ENCODE measurements around the gene DDX51.
"Not testable (repeated sequence)": the region's sequence is repeated elsewhere in the genome, so short reads cannot be mapped to it uniquely, and the experiment has no call there.

DDX51 gene

GRCh38 chr12:132140501-132140900 is 3.6 kb downstream of the DDX51 start:
- no peaks in the 10 kb centered on the region for H3K9me3 ChIP-seq (ENCODE audit: low read length)
- H3K4me3 ChIP-seq (ENCODE audit: low read length), result no peak overlapping the region
- H3K4me1 ChIP-seq (ENCODE audit: insufficient read depth, low read length), result peaks cover 16% of the 10 kb centered on the region
- no peak overlapping the region for H2AFZ ChIP-seq (ENCODE audit: low read depth, low read length)
- H3K27me3 ChIP-seq (ENCODE audit: insufficient read depth, low read length), result no peaks in the 10 kb centered on the region
- peaks cover 36% of the 10 kb centered on the region for H3K36me3 ChIP-seq (ENCODE audit: insufficient read depth, low read length)

- no peak overlapping the region for H2AFZ ChIP-seq (ENCODE audit: low read depth, low read length)
- no peaks in the 10 kb centered on the region for H3K27me3 ChIP-seq (ENCODE audit: insufficient read depth, low read length)
- H3K4me1 ChIP-seq (ENCODE audit: insufficient read depth, low read length), result peaks cover 10% of the 10 kb centered on the region
- no peaks in the 10 kb centered on the region for H3K9me3 ChIP-seq (ENCODE audit: low read length)
- no peak overlapping the region for H3K4me3 ChIP-seq (ENCODE audit: low read length)
- H3K36me3 ChIP-seq (ENCODE audit: insufficient read depth, low read length), result peaks cover 36% of the 10 kb centered on the region
These were observed 4.2 kb downstream of the DDX51 start for GRCh38 chr12:132139912-132140311.

GRCh38 chr12:132138941-132139871 is 4.9 kb downstream of the DDX51 start:
- H3K27me3 ChIP-seq (ENCODE audit: insufficient read depth, low read length), result no peaks in the 10 kb centered on the region
- no peak overlapping the region for H3K4me3 ChIP-seq (ENCODE audit: low read length)
- H3K4me1 ChIP-seq (ENCODE audit: insufficient read depth, low read length), result peaks cover 9% of the 10 kb centered on the region
- no peak overlapping the region for H2AFZ ChIP-seq (ENCODE audit: low read depth, low read length)
- H3K9me3 ChIP-seq (ENCODE audit: low read length), result no peaks in the 10 kb centered on the region
- peaks cover 36% of the 10 kb centered on the region for H3K36me3 ChIP-seq (ENCODE audit: insufficient read depth, low read length)

- Histone ChIP-seq H3K9me3 (ENCODE audit: low read length) (no peaks in the 10 kb centered on the region), H3K4me3 (ENCODE audit: low read length) (no peak overlapping the region), H3K27me3 (ENCODE audit: insufficient read depth, low read length) (no peaks in the 10 kb centered on the region), H3K4me1 (ENCODE audit: insufficient read depth, low read length) (no peaks in the 10 kb centered on the region), H2AFZ (ENCODE audit: low read depth, low read length) (no peak overlapping the region), H3K36me3 (ENCODE audit: insufficient read depth, low read length) (peaks cover 35% of the 10 kb centered on the region)
These were observed 6.5 kb downstream of the DDX51 start for GRCh38 chr12:132137483-132138125.

GRCh38 chr12:132136226-132136625 is 7.9 kb downstream of the DDX51 start:
- not testable (repeated sequence) for H3K4me1 ChIP-seq (ENCODE audit: insufficient read depth, low read length); H2AFZ ChIP-seq (ENCODE audit: low read depth, low read length); H3K27me3 ChIP-seq (ENCODE audit: insufficient read depth, low read length); H3K4me3 ChIP-seq (ENCODE audit: low read length); H3K9me3 ChIP-seq (ENCODE audit: low read length)
- H3K36me3 ChIP-seq (ENCODE audit: insufficient read depth, low read length), result peaks cover 25% of the 10 kb centered on the region

GRCh38 chr12:132134653-132135183 is 9.4 kb downstream of the DDX51 start:
- H3K27me3 ChIP-seq (ENCODE audit: insufficient read depth, low read length); H3K4me1 ChIP-seq (ENCODE audit: insufficient read depth, low read length); H3K9me3 ChIP-seq (ENCODE audit: low read length); H3K4me3 ChIP-seq (ENCODE audit: low read length); H2AFZ ChIP-seq (ENCODE audit: low read depth, low read length); H3K36me3 ChIP-seq (ENCODE audit: insufficient read depth, low read length): not testable (repeated sequence)

- peaks cover 4% of the 10 kb centered on the region for H3K36me3 ChIP-seq (ENCODE audit: insufficient read depth, low read length)
- H3K9me3 ChIP-seq (ENCODE audit: low read length), result peaks cover 4% of the 10 kb centered on the region
- H3K27me3 ChIP-seq (ENCODE audit: insufficient read depth, low read length), result no peaks in the 10 kb centered on the region
- H3K4me1 ChIP-seq (ENCODE audit: insufficient read depth, low read length), result no peaks in the 10 kb centered on the region
- H3K4me3 ChIP-seq (ENCODE audit: low read length), result no peak overlapping the region
- H2AFZ ChIP-seq (ENCODE audit: low read depth, low read length), result no peak overlapping the region
These were observed 10.0 kb downstream of the DDX51 start for GRCh38 chr12:132133952-132134652.

- no peak overlapping the region for H3K4me3 ChIP-seq (ENCODE audit: low read length)
- peaks cover 13% of the 10 kb centered on the region for H3K9me3 ChIP-seq (ENCODE audit: low read length)
- H3K36me3 ChIP-seq (ENCODE audit: insufficient read depth, low read length), result peaks cover 8% of the 10 kb centered on the region
- H3K27me3 ChIP-seq (ENCODE audit: insufficient read depth, low read length), result no peaks in the 10 kb centered on the region
- no peak overlapping the region for H2AFZ ChIP-seq (ENCODE audit: low read depth, low read length)
- no peaks in the 10 kb centered on the region for H3K4me1 ChIP-seq (ENCODE audit: insufficient read depth, low read length)
These were observed 11.3 kb downstream of the DDX51 start for GRCh38 chr12:132132609-132133430.

GRCh38 chr12:132131952-132132351 is 12.2 kb downstream of the DDX51 start:
- Histone ChIP-seq H3K36me3 (ENCODE audit: insufficient read depth, low read length) (peaks cover 16% of the 10 kb centered on the region), H3K4me3 (ENCODE audit: low read length) (no peak overlapping the region), H3K9me3 (ENCODE audit: low read length) (peaks cover 15% of the 10 kb centered on the region), H2AFZ (ENCODE audit: low read depth, low read length) (no peak overlapping the region), H3K27me3 (ENCODE audit: insufficient read depth, low read length) (no peaks in the 10 kb centered on the region), H3K4me1 (ENCODE audit: insufficient read depth, low read length) (no peaks in the 10 kb centered on the region)

- H3K4me1 ChIP-seq (ENCODE audit: insufficient read depth, low read length), result no peaks in the 10 kb centered on the region
- no peak overlapping the region for H3K4me3 ChIP-seq (ENCODE audit: low read length)
- no peak overlapping the region for H2AFZ ChIP-seq (ENCODE audit: low read depth, low read length)
- H3K27me3 ChIP-seq (ENCODE audit: insufficient read depth, low read length), result no peaks in the 10 kb centered on the region
- H3K36me3 ChIP-seq (ENCODE audit: insufficient read depth, low read length), result peaks cover 23% of the 10 kb centered on the region
- peaks cover 18% of the 10 kb centered on the region for H3K9me3 ChIP-seq (ENCODE audit: low read length)
These were observed 12.9 kb downstream of the DDX51 start for GRCh38 chr12:132131229-132131628.

- H3K27me3 ChIP-seq (ENCODE audit: insufficient read depth, low read length), result no peaks in the 10 kb centered on the region
- H2AFZ ChIP-seq (ENCODE audit: low read depth, low read length), result no peak overlapping the region
- peaks cover 20% of the 10 kb centered on the region for H3K9me3 ChIP-seq (ENCODE audit: low read length)
- no peak overlapping the region for H3K4me3 ChIP-seq (ENCODE audit: low read length)
- H3K36me3 ChIP-seq (ENCODE audit: insufficient read depth, low read length), result peaks cover 29% of the 10 kb centered on the region
- H3K4me1 ChIP-seq (ENCODE audit: insufficient read depth, low read length), result no peaks in the 10 kb centered on the region
These were observed 13.4 kb downstream of the DDX51 start for GRCh38 chr12:132130690-132131089.

- Histone ChIP-seq H2AFZ (ENCODE audit: low read depth, low read length) (no peak overlapping the region), H3K4me3 (ENCODE audit: low read length) (no peak overlapping the region), H3K27me3 (ENCODE audit: insufficient read depth, low read length) (no peaks in the 10 kb centered on the region), H3K36me3 (ENCODE audit: insufficient read depth, low read length) (peaks cover 38% of the 10 kb centered on the region), H3K9me3 (ENCODE audit: low read length) (peaks cover 21% of the 10 kb centered on the region), H3K4me1 (ENCODE audit: insufficient read depth, low read length) (no peaks in the 10 kb centered on the region)
These were observed 15.1 kb downstream of the DDX51 start for GRCh38 chr12:132129007-132129406.

All from neuron (in vitro differentiated cells).